Thoracic aorta (tissue), 2 donors: Measurements from ENCODE around the gene TP63. TPM values are rescaled to one million over a fixed set of nuclear protein-coding genes. Genes with fewer than 3 reads are reported as not detected.
"Not testable (repeated sequence)": the region's sequence is repeated elsewhere in the genome, so short reads cannot be mapped to it uniquely, and the experiment has no call there.

Experiments
- ATAC-seq: fragments of 150-250 bp; one replicate; pipeline ENCODE4 v1.8.0; 2017; ENCODE audit warnings: low read depth; ENCODE audit not compliant: insufficient number of reproducible peaks, low FRiP score
- DNase-seq: peaks from one replicate; pipeline ENCODE4 v3.0.0-alpha.2; 2020; ENCODE audit warnings: low spot score
- H3K27ac ChIP-seq, 2 donors: fragments of 200-600 bp; sonication (generic); 1 replicate in 1 of 2; 2 replicates in 1 of 2; pipeline ENCODE4 v1.5.1; 2016; ENCODE audit warnings: mild to moderate bottlenecking in 2 of 2, moderate library complexity in 2 of 2
- H3K27me3 ChIP-seq: fragments of 200-600 bp; sonication (generic); replicated peaks from 2 replicates; pipeline ENCODE4 v1.6.0; 2016; ENCODE audit warnings: mild to moderate bottlenecking; ENCODE audit not compliant: insufficient read depth
- H3K36me3 ChIP-seq: fragments of 200-600 bp; sonication (generic); one replicate; pipeline ENCODE4 v1.5.1; 2016
- H3K4me1 ChIP-seq, 2 donors: fragments of 200-600 bp; sonication (generic); 1 replicate in 1 of 2; 2 replicates in 1 of 2; pipeline versions ENCODE4 v1.5.1 to v1.6.0; 2016; ENCODE audit warnings: low read depth in 2 of 2, mild to moderate bottlenecking in 1 of 2; ENCODE audit not compliant: control insufficient read depth in 1 of 2
- H3K4me3 ChIP-seq: fragments of 200-600 bp; sonication (generic); 2 replicates; pipeline ENCODE4 v1.5.1; 2016; ENCODE audit warnings: mild to moderate bottlenecking
- H3K9me3 ChIP-seq: fragments of 200-600 bp; sonication (generic); 2 replicates; pipeline ENCODE4 v1.5.1; 2016
- CTCF ChIP-seq: fragments of 200-600 bp; sonication (generic); IDR thresholded peaks from one replicate; pipeline ENCODE4 v1.5.1; 2019; ENCODE audit warnings: antibody characterized with exemption
- total RNA-seq, 2 donors: library from RNA; depleted of rRNA; stranded (reverse); fragments of >200 nt; gene quantifications; one replicate each; pipeline versions ENCODE4 v1.1.0 to v1.2.3, GENCODE V29; 2016

The TP63 gene
- total RNA-seq, 2 donors from 2014 or later, result 0.14 to 0.42 TPM

- Histone ChIP-seq H3K27ac (no peak overlapping the region), H3K27me3 (no peaks in the 10 kb centered on the region), H3K9me3 (no peaks in the 10 kb centered on the region), H3K4me3 (no peak overlapping the region), H3K36me3 (no peaks in the 10 kb centered on the region), H3K4me1 (no peaks in the 10 kb centered on the region)
- ATAC-seq (no peak), DNase-seq (no peak)
- no peak for TF ChIP-seq CTCF
Observed at GRCh38 chr3:189588070-189588469, 43.1 kb upstream of the TP63 start.

DNA sequence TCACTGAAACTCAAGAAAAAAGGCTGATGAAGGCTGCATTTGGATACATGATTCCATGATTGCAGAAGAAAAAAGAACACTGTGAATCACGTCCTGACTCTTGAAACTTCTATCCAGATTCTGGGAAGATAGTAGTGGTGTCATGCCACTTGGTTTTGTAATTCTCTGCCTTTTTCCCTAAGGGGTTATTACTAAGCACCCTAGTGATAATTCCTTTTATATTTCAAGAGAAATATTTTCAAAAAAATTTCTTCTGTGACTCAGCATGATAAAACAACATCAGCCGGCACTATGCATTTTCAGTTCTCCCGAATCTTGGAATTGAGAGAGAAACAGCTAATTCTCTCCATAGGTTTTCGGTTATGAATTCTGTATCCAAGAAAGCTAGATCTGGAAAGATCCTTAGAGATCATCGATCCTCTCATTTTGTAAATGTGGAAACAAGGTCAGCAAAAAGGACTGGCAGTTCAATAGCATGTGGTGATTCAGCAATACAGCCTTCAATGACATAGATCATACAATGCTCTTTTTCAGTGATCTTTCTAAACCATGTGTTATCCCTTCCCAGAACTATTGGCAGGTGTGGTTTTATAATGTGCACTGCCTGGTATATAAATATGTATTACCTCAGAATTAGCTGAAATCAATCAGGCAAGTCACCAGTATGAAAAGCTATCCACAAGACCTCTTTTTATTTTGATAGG is 42.6 kb upstream of the TP63 start:
- H3K27me3 ChIP-seq, result no peaks in the 10 kb centered on the region
- H3K4me1 ChIP-seq, result no peaks in the 10 kb centered on the region
- H3K9me3 ChIP-seq, result no peaks in the 10 kb centered on the region
- no peak for ATAC-seq
- no peak for TF ChIP-seq CTCF
- H3K27ac ChIP-seq, result no peak overlapping the region
- no peak for DNase-seq
- no peak overlapping the region for H3K4me3 ChIP-seq
- no peaks in the 10 kb centered on the region for H3K36me3 ChIP-seq

DNA sequence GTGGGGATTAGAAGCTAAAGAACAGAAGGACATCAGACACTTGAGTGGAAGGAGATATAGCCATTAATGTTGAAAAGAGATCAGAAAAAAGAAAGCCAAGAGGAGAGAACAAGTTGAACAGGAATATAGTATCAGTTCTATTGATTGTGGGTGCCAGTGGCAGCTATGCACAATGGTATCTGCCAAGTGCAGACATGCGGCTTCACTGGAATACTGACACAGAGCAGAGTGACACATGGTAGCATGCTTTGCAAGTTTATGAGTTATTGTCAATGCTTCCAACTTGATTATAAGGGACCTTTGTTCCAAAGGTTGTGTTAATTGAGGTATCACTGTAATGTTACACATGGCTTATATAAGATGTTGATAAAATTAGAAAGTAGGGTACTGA is 42.0 kb upstream of the TP63 start:
- ATAC-seq (no peak), DNase-seq (no peak)
- no peaks in the 10 kb centered on the region for H3K4me1 ChIP-seq
- no peaks in the 10 kb centered on the region for H3K36me3 ChIP-seq
- H3K27me3 ChIP-seq, result no peaks in the 10 kb centered on the region
- no peak overlapping the region for H3K27ac ChIP-seq
- TF ChIP-seq CTCF, result no peak
- no peaks in the 10 kb centered on the region for H3K9me3 ChIP-seq
- no peak overlapping the region for H3K4me3 ChIP-seq

- DNase-seq (no peak), ATAC-seq (no peak)
- H3K27me3 ChIP-seq, result no peaks in the 10 kb centered on the region
- H3K36me3 ChIP-seq, result no peaks in the 10 kb centered on the region
- H3K9me3 ChIP-seq, result no peaks in the 10 kb centered on the region
- no peak overlapping the region for H3K27ac ChIP-seq
- H3K4me1 ChIP-seq, result no peaks in the 10 kb centered on the region
- TF ChIP-seq CTCF, result no peak
- no peak overlapping the region for H3K4me3 ChIP-seq
Observed at GRCh38 chr3:189590223-189590622, 41.0 kb upstream of the TP63 start.

GRCh38 chr3:189593581-189593980 is 37.6 kb upstream of the TP63 start:
- ATAC-seq, result no peak
- TF ChIP-seq CTCF, result no peak

DNA sequence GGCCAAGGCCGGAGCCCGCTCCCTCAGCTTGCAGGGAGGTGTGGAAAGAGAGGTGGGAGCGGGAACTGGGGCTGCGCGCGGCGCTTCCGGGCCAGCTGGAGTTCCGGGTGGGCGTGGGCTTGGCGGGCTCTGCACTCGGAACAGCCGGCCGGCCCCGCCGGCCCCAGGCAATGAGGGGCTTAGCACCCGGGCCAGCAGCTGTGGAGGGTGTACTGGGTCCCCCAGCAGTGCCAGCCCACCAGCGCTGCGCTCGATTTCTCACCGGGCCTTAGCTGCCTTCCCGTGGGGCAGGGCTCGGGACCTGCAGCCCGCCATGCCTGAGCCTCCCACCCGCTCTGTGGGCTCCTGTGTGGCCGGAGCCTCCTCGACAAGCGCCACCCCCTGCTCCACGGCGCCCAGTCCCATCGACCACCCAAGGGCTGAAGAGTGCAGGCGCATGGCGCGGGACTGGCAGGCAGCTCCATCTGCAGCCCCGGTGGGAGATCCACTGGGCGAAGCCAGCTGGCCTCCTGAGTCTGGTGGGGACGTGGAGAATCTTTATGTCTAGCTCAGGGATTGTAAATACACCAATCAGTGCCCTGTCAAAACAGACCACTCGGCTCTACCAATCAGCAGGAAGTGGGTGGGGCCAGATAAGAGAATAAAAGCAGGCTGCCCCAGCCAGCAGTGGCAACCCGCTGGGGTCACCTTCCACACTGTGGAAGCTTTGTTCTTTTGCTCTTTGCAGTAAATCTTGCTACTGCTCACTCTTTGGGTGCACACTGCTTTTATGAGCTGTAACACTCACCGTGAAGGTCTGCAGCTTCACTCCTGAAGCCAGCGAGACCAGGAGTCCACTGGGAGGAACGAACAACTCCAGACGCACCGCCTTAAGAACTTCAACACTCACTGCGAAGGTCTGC is 34.9 kb upstream of the TP63 start:
- not testable (repeated sequence) for DNase-seq, ATAC-seq, H3K36me3 ChIP-seq, H3K9me3 ChIP-seq, H3K27ac ChIP-seq, H3K4me3 ChIP-seq, H3K4me1 ChIP-seq, H3K27me3 ChIP-seq

More at GRCh38 chr3:189593581-189593980, 37.6 kb upstream of the TP63 start:
- Histone ChIP-seq H3K27me3 (no peaks in the 10 kb centered on the region), H3K4me1 (no peaks in the 10 kb centered on the region), H3K9me3 (no peaks in the 10 kb centered on the region), H3K27ac (no peak overlapping the region), H3K36me3 (no peaks in the 10 kb centered on the region), H3K4me3 (no peak overlapping the region)
- DNase-seq, result no peak
